PC-9 (cell line): ENCODE data around the gene CD19. TPM values are rescaled to one million over a fixed set of nuclear protein-coding genes. Genes with fewer than 3 reads are reported as not detected.

Source experiments
- BruUV-seq: library from RNA; stranded (reverse); fragments of 400-500 nt; replicated peaks from 2 replicates; lab custom pipeline; 2021; lab: Mats Ljungman, UMichigan
- CTCF ChIA-PET: fragments of 300-600 bp; sonication (Branson Sonifier 250); formaldehyde crosslinking; loops from one replicate; lab custom pipeline; 2022; ENCODE audit warnings: antibody characterized with exemption; lab: Charles Lee
- POLR2A ChIA-PET: fragments of 300-600 bp; sonication (Branson Sonifier 250); formaldehyde crosslinking; loops from one replicate; lab custom pipeline; 2022; ENCODE audit warnings: antibody characterized with exemption; ENCODE audit not compliant: unreplicated experiment; lab: Charles Lee
- DNase-seq, 2 experiments: peaks; one replicate each; pipeline versions ENCODE4 v3.0.0 to v3.0.0-alpha.2; 2015 to 2022; ENCODE audit warnings: mixed read lengths in 1 of 2
- H2AFZ ChIP-seq: fragments of 200-600 bp; sonication (generic); 2 replicates; pipeline ENCODE4 v1.8.1; 2017; ENCODE audit warnings: antibody characterized with exemption
- H3F3A ChIP-seq: fragments of 200-600 bp; sonication (generic); 2 replicates; pipeline ENCODE4 v1.8.1; 2017; ENCODE audit warnings: antibody characterized with exemption, mild to moderate bottlenecking, low read depth; ENCODE audit not compliant: insufficient read depth
- H3K27ac ChIP-seq: fragments of 200-600 bp; sonication (generic); 2 replicates; pipeline ENCODE4 v1.6.1; 2016; ENCODE audit warnings: mixed run types
- H3K27me3 ChIP-seq: fragments of 200-600 bp; sonication (generic); 2 replicates; pipeline ENCODE4 v1.6.1; 2016; ENCODE audit warnings: low read depth, mixed run types; ENCODE audit not compliant: insufficient read depth
- H3K36me3 ChIP-seq: fragments of 200-600 bp; sonication (generic); 2 replicates; pipeline ENCODE4 v1.6.1; 2016; ENCODE audit warnings: low read depth, mixed run types
- H3K4me1 ChIP-seq: fragments of 200-600 bp; sonication (generic); replicated peaks from 2 replicates; pipeline ENCODE4 v1.6.1; 2016; ENCODE audit warnings: mixed run types; ENCODE audit not compliant: insufficient read depth
- H3K4me2 ChIP-seq: fragments of 200-600 bp; sonication (generic); 2 replicates; pipeline ENCODE4 v1.6.1; 2017; ENCODE audit warnings: mixed run types
- H3K4me3 ChIP-seq: fragments of 200-600 bp; sonication (generic); 2 replicates; pipeline ENCODE4 v1.6.1; 2016; ENCODE audit warnings: mixed run types
- H3K79me2 ChIP-seq: fragments of 200-600 bp; sonication (generic); 2 replicates; pipeline ENCODE4 v1.6.1; 2017; ENCODE audit warnings: low read depth, mixed run types
- H3K9me2 ChIP-seq: fragments of 200-600 bp; sonication (generic); 2 replicates; pipeline ENCODE4 v1.8.1; 2017; ENCODE audit warnings: mild to moderate bottlenecking; ENCODE audit not compliant: insufficient read depth
- H3K9me3 ChIP-seq: fragments of 200-600 bp; sonication (generic); 2 replicates; pipeline ENCODE4 v1.8.1; 2016; ENCODE audit warnings: low read depth; ENCODE audit not compliant: insufficient read depth
- H4K20me1 ChIP-seq: fragments of 200-600 bp; sonication (generic); 2 replicates; pipeline ENCODE4 v1.8.1; 2017; ENCODE audit not compliant: insufficient read depth
- CTCF ChIP-seq: fragments of 200-600 bp; sonication (generic); conservative IDR thresholded peaks from 2 replicates; pipeline ENCODE4 v1.6.1; 2017; ENCODE audit warnings: mixed run types, antibody characterized with exemption, mild to moderate bottlenecking, moderate library complexity
- EZH2 ChIP-seq: fragments of 200-600 bp; sonication (generic); IDR thresholded peaks from 2 replicates; pipeline ENCODE4 v1.8.0; 2017; ENCODE audit warnings: antibody characterized with exemption, low read depth
- intact Hi-C: fragments of 100-400 bp; cut with micrococcal nuclease; formaldehyde crosslinking; loops from one replicate; pipeline ENCODE4 v1.10.0; 2022; ENCODE audit not compliant: unreplicated experiment
- total RNA-seq: library from RNA; stranded (reverse); gene quantifications from 2 replicates; pipeline ENCODE4 v1.2.3, GENCODE V29; 2021

The CD19 gene
- total RNA-seq, 1 experiment from 2014 or later: not detected

DNA sequence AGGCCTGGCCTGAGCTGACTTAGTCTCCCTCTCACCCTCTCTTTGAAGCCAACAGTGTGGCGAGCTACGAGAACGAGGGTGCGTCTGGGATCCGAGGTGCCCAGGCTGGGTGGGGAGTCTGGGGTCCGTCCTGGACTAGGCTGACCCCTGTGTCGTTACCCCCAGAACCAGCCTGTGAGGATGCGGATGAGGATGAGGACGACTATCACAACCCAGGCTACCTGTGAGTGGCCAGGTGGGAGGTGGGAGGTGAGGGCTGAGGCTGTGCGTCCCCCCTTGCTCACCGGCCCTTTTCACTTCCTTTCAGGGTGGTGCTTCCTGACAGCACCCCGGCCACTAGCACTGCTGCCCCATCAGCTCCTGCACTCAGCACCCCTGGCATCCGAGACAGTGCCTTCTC lies 54.7 kb downstream of the CD19 start:
- no peak for DNase-seq
- no peak overlapping the region for H3K4me2 ChIP-seq
- no peaks in the 10 kb centered on the region; the same call in 1 of the 2 replicates for H3F3A ChIP-seq
- no peak for TF ChIP-seq CTCF
- BruUV-seq: no TSS peak
- H3K36me3 ChIP-seq: peaks cover 5% of the 10 kb centered on the region
- no peak overlapping the region for H2AFZ ChIP-seq
- no peaks in the 10 kb centered on the region for H3K79me2 ChIP-seq
- no peaks in the 10 kb centered on the region for H3K4me1 ChIP-seq
- no peaks in the 10 kb centered on the region for H3K9me3 ChIP-seq
- ChIA-PET POLR2A (interaction anchor here (0.5 kb wide), 1 partner anchor 97 kb away, joined by 4 read pairs; no protein-coding TSS in a partner anchor), CTCF (no interaction called here)
- intact Hi-C loops: no loop called here
- H4K20me1 ChIP-seq: no peaks in the 10 kb centered on the region
- no peak overlapping the region for H3K27ac ChIP-seq
- H3K9me2 ChIP-seq: no peaks in the 10 kb centered on the region
- no peak overlapping the region for H3K4me3 ChIP-seq
- no peaks in the 10 kb centered on the region for H3K27me3 ChIP-seq

DNA sequence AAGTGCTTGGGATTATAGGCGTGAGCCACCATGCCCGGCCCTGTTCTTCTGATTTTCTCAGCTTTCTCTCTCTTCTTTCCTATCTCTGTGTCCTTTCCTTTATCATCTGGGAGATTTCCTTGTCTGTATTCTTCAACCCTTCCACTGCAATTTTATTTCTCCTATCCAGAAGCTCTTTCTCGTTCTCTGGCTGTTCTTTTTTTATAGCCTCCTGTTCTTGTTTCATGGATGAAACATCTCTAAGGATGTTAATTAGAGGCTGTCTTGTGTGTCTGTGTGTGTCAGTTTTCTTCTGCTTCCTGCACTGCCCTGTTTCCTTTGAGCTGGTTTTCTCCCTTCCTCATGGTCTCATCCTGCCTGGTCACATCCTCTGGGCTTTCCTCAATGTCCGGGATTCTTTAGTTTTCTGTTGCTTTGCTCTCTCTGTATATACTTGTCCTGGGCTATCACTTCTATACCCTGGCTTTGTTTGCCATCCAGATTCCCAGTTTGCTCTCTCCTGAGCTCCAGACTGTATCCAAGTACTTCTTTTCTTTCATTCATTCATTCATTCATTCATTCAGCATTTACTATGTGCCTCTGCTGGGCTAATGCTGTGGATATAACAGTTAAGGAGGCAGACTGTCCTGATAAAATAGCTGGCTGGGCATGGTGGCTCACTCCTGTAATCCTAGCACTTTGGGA lies 55.5 kb downstream of the CD19 start:
- Histone ChIP-seq H3K4me1 (no peaks in the 10 kb centered on the region), H3K36me3 (no peaks in the 10 kb centered on the region; the same call in 1 of the 2 replicates), H3K4me2 (no peak overlapping the region), H3K27me3 (no peaks in the 10 kb centered on the region), H3K79me2 (no peaks in the 10 kb centered on the region), H2AFZ (no peak overlapping the region), H4K20me1 (no peaks in the 10 kb centered on the region), H3K27ac (no peak overlapping the region), H3K4me3 (no peak overlapping the region), H3K9me3 (no peaks in the 10 kb centered on the region), H3K9me2 (no peaks in the 10 kb centered on the region), H3F3A (no peaks in the 10 kb centered on the region; the same call in 1 of the 2 replicates)
- ChIA-PET POLR2A (interaction anchor here (0.5 kb wide), 1 partner anchor 96 kb away, joined by 4 read pairs; no protein-coding TSS in a partner anchor), CTCF (no interaction called here)
- no peak for TF ChIP-seq EZH2
- no peak for DNase-seq
- intact Hi-C loops: no loop called here
- BruUV-seq: no TSS peak

Other genes starting within 250 kb of the CD19 start
- gene EIF3C, start 220.5 kb upstream of the CD19 start, total RNA-seq: 728 and 782 TPM in 2 replicates
- 6.1 and 8.5 TPM in 2 replicates for gene NPIPB9, start 180.2 kb upstream of the CD19 start, total RNA-seq
- gene ATXN2L, start 109.0 kb upstream of the CD19 start, total RNA-seq: 298 and 356 TPM in 2 replicates
- gene TUFM, start 85.6 kb upstream of the CD19 start, total RNA-seq: 342 and 448 TPM in 2 replicates
- gene SH2B1, start 68.1 kb upstream of the CD19 start, total RNA-seq: 105 and 110 TPM in 2 replicates
- gene ATP2A1, start 53.5 kb upstream of the CD19 start, total RNA-seq: 8.3 and 10.7 TPM in 2 replicates
- 48.5 and 70.5 TPM in 2 replicates for gene RABEP2, start 6.7 kb upstream of the CD19 start, total RNA-seq
- 72.3 and 73.0 TPM in 2 replicates for gene NFATC2IP, start 19.0 kb downstream of the CD19 start, total RNA-seq
- 72.0 and 96.2 TPM in 2 replicates for gene SPNS1, start 42.8 kb downstream of the CD19 start, total RNA-seq
- 12.4 and 13.0 TPM in 2 replicates for gene LAT, start 53.1 kb downstream of the CD19 start, total RNA-seq